HUES64 (cell line): ENCODE data around the gene DROSHA.
"Not testable (repeated sequence)": the region's sequence is repeated elsewhere in the genome, so short reads cannot be mapped to it uniquely, and the experiment has no call there.

Experiments used
- H3K27ac ChIP-seq: 2 replicates; pipeline ENCODE4 v1.7.0; 2013; ENCODE audit warnings: low read depth, low read length, inconsistent platforms
- H3K27me3 ChIP-seq: 2 replicates; pipeline ENCODE4 v1.6.1; 2013; ENCODE audit warnings: mild to moderate bottlenecking, low read length; ENCODE audit not compliant: insufficient read depth
- H3K36me3 ChIP-seq: 2 replicates; pipeline ENCODE4 v1.6.1; 2013; ENCODE audit warnings: mild to moderate bottlenecking, low read length; ENCODE audit not compliant: insufficient read depth
- H3K4me1 ChIP-seq: 2 replicates; pipeline ENCODE4 v1.6.1; 2013; ENCODE audit warnings: mild to moderate bottlenecking, low read length, moderate library complexity; ENCODE audit not compliant: insufficient read depth
- H3K4me3 ChIP-seq: 2 replicates; pipeline ENCODE4 v1.5.1; 2013; ENCODE audit warnings: mild to moderate bottlenecking, low read length, moderate library complexity
- H3K9ac ChIP-seq: 2 replicates; pipeline ENCODE4 v1.6.1; 2013; ENCODE audit warnings: mild to moderate bottlenecking, low read depth, low read length
- H3K9me3 ChIP-seq: 2 replicates; pipeline ENCODE4 v1.6.1; 2013; ENCODE audit warnings: low read depth, low read length; ENCODE audit not compliant: insufficient read depth
- WGBS: fragments of 150-250, 120-280 bp; methylation state at CpG from one replicate; pipeline ENCODE4 v1.1.7; 2013; ENCODE audit warnings: missing lambda C conversion rate; 5-methylcytosine and 5-hydroxymethylcytosine counted together

DROSHA gene

GRCh38 chr5:31395450-31396045, 136.3 kb downstream of the DROSHA start:
- H3K9ac ChIP-seq, H3K36me3 ChIP-seq, H3K4me3 ChIP-seq, H3K9me3 ChIP-seq, H3K27me3 ChIP-seq, H3K27ac ChIP-seq, H3K4me1 ChIP-seq: not testable (repeated sequence)
- WGBS = 93% methylated on average over 13 of the region's 14 CpGs

- 98% methylated on average over 6 of the region's 6 CpGs for WGBS
Measured at GRCh38 chr5:31393126-31393525, 138.8 kb downstream of the DROSHA start.

GRCh38 chr5:31392061-31392460, 139.8 kb downstream of the DROSHA start:
- peaks cover 15% of the 10 kb centered on the region for H3K9me3 ChIP-seq
- no peaks in the 10 kb centered on the region for H3K27me3 ChIP-seq
- 96% methylated on average over 3 of the region's 3 CpGs for WGBS
- no peak overlapping the region for H3K27ac ChIP-seq
- no peak overlapping the region for H3K4me3 ChIP-seq
- no peak overlapping the region for H3K9ac ChIP-seq
- no peaks in the 10 kb centered on the region for H3K4me1 ChIP-seq
- H3K36me3 ChIP-seq = no peaks in the 10 kb centered on the region

More at GRCh38 chr5:31393126-31393525, 138.8 kb downstream of the DROSHA start:
- Histone ChIP-seq H3K27me3 (no peaks in the 10 kb centered on the region), H3K27ac (no peak overlapping the region), H3K36me3 (no peaks in the 10 kb centered on the region), H3K9me3 (peaks cover 10% of the 10 kb centered on the region), H3K9ac (no peak overlapping the region), H3K4me1 (peaks cover 4% of the 10 kb centered on the region; the same call in 1 of the 2 replicates), H3K4me3 (no peak overlapping the region)

- Histone ChIP-seq H3K4me1 (no peaks in the 10 kb centered on the region), H3K36me3 (no peaks in the 10 kb centered on the region), H3K4me3 (no peak overlapping the region), H3K27me3 (no peaks in the 10 kb centered on the region), H3K27ac (no peak overlapping the region), H3K9ac (no peak overlapping the region), H3K9me3 (peaks cover 15% of the 10 kb centered on the region)
- WGBS = 95% methylated on average over 5 of the region's 5 CpGs
Measured at GRCh38 chr5:31390256-31390655, 141.6 kb downstream of the DROSHA start.

GRCh38 chr5:31385774-31386537, 145.9 kb downstream of the DROSHA start:
- H3K4me3 ChIP-seq = no peak overlapping the region
- H3K27ac ChIP-seq = no peak overlapping the region
- H3K4me1 ChIP-seq = peaks cover 22% of the 10 kb centered on the region
- peaks cover 15% of the 10 kb centered on the region for H3K9me3 ChIP-seq
- no peaks in the 10 kb centered on the region for H3K27me3 ChIP-seq
- WGBS = 96% methylated on average over 9 of the region's 10 CpGs
- no peaks in the 10 kb centered on the region for H3K36me3 ChIP-seq
- H3K9ac ChIP-seq = no peak overlapping the region

GRCh38 chr5:31383734-31384133, 148.2 kb downstream of the DROSHA start:
- Histone ChIP-seq H3K4me3 (no peak overlapping the region), H3K27me3 (no peaks in the 10 kb centered on the region), H3K9me3 (peaks cover 11% of the 10 kb centered on the region), H3K27ac (no peak overlapping the region), H3K9ac (no peak overlapping the region), H3K4me1 (peaks cover 22% of the 10 kb centered on the region), H3K36me3 (no peaks in the 10 kb centered on the region)
- WGBS = 80% methylated on average over 2 of the region's 3 CpGs

GRCh38 chr5:31382051-31382878, 149.6 kb downstream of the DROSHA start:
- Histone ChIP-seq H3K9me3 (peaks cover 2% of the 10 kb centered on the region; the same call in 1 of the 2 replicates), H3K27ac (no peak overlapping the region), H3K27me3 (no peaks in the 10 kb centered on the region), H3K4me3 (no peak overlapping the region), H3K9ac (no peak overlapping the region), H3K4me1 (peaks cover 22% of the 10 kb centered on the region), H3K36me3 (no peaks in the 10 kb centered on the region)
- WGBS = 64% methylated on average over 14 of the region's 15 CpGs

GRCh38 chr5:31381299-31381698, 150.6 kb downstream of the DROSHA start:
- no peaks in the 10 kb centered on the region for H3K27me3 ChIP-seq
- 92% methylated on average over 4 of the region's 4 CpGs for WGBS
- no peaks in the 10 kb centered on the region for H3K9me3 ChIP-seq
- no peaks in the 10 kb centered on the region for H3K36me3 ChIP-seq
- H3K9ac ChIP-seq = no peak overlapping the region
- peaks cover 22% of the 10 kb centered on the region for H3K4me1 ChIP-seq
- H3K27ac ChIP-seq = no peak overlapping the region
- no peak overlapping the region for H3K4me3 ChIP-seq

GRCh38 chr5:31380049-31380448, 151.8 kb downstream of the DROSHA start:
- no peak overlapping the region for H3K27ac ChIP-seq
- WGBS = 94% methylated on average over 4 of the region's 4 CpGs
- H3K27me3 ChIP-seq = no peaks in the 10 kb centered on the region
- H3K9me3 ChIP-seq = no peaks in the 10 kb centered on the region
- no peak overlapping the region for H3K9ac ChIP-seq
- no peaks in the 10 kb centered on the region for H3K36me3 ChIP-seq
- peaks cover 22% of the 10 kb centered on the region for H3K4me1 ChIP-seq
- H3K4me3 ChIP-seq = no peak overlapping the region

GRCh38 chr5:31378838-31379237, 153.1 kb downstream of the DROSHA start:
- WGBS = 90% methylated on average over 7 of the region's 7 CpGs
- Histone ChIP-seq H3K36me3 (no peaks in the 10 kb centered on the region), H3K4me3 (no peak overlapping the region), H3K27me3 (no peaks in the 10 kb centered on the region), H3K9ac (no peak overlapping the region), H3K9me3 (no peaks in the 10 kb centered on the region), H3K4me1 (peaks cover 19% of the 10 kb centered on the region), H3K27ac (no peak overlapping the region)

- Histone ChIP-seq H3K4me1 (peaks cover 13% of the 10 kb centered on the region), H3K36me3 (no peaks in the 10 kb centered on the region), H3K27ac (no peak overlapping the region), H3K9ac (no peak overlapping the region), H3K27me3 (no peaks in the 10 kb centered on the region), H3K4me3 (no peak overlapping the region), H3K9me3 (no peaks in the 10 kb centered on the region)
Measured at GRCh38 chr5:31378136-31378535, 153.8 kb downstream of the DROSHA start.
